BJ (cell line): ENCODE data around the gene GANAB. TPM values are rescaled to one million over a fixed set of nuclear protein-coding genes. Genes with fewer than 3 reads are reported as not detected.

Source experiments
- polyA plus RNA-seq: library from polyadenylated mRNA; depleted of rRNA; stranded (reverse); fragments of >200 nt; gene quantifications from 2 replicates; pipeline ENCODE4 v1.2.3, GENCODE V29; 2011; rRNA removed
- small RNA-seq: library from RNA; depleted of rRNA; stranded (forward); fragments of <200 nt; gene quantifications from one replicate; pipeline ENCODE3, GENCODE V24; 2012; ENCODE audit warnings: low replicate concordance, low read depth; ENCODE audit not compliant: insufficient read length

Gene GANAB
- polyA plus RNA-seq, 1 experiment, result 463 TPM

Small RNAs within 50 kb of the gene (small RNA-seq; reads per million reads assigned to genes)
- not detected for gene AP001458.1
- gene SNORA57, result not detected

Other genes with a start within 250 kb of the GANAB start
- not detected in 2 replicates for gene SCGB1A1, start 227.6 kb downstream of the GANAB start, polyA plus RNA-seq
- 145 and 185 TPM in 2 replicates for gene AHNAK, start 99.8 kb downstream of the GANAB start, polyA plus RNA-seq
- gene EEF1G, start 72.7 kb downstream of the GANAB start, polyA plus RNA-seq, result 2,358 and 2,459 TPM in 2 replicates
- 6.4 and 9.9 TPM in 2 replicates for gene TUT1, start 55.1 kb downstream of the GANAB start, polyA plus RNA-seq
- gene MTA2, start 44.7 kb downstream of the GANAB start, polyA plus RNA-seq, result 16.4 and 17.8 TPM in 2 replicates
- 18.9 and 26.5 TPM in 2 replicates for gene EML3, start 33.8 kb downstream of the GANAB start, polyA plus RNA-seq
- gene ROM1, start 33.4 kb downstream of the GANAB start, polyA plus RNA-seq, result 2.1 and 2.2 TPM in 2 replicates
- 24.5 and 42.4 TPM in 2 replicates for gene B3GAT3, start 24.6 kb downstream of the GANAB start, polyA plus RNA-seq
- 6.7 and 17.3 TPM in 2 replicates for gene INTS5, start 6.7 kb upstream of the GANAB start, polyA plus RNA-seq
- 43.0 and 45.2 TPM in 2 replicates for gene C11orf98, start 18.6 kb upstream of the GANAB start, polyA plus RNA-seq
- gene CSKMT, start 18.7 kb upstream of the GANAB start, polyA plus RNA-seq, result 5.1 and 6.6 TPM in 2 replicates
- 6.9 TPM in 2 replicates for gene UQCC3, start 25.1 kb upstream of the GANAB start, polyA plus RNA-seq
- 4.0 and 4.1 TPM in 2 replicates for gene LBHD1, start 25.7 kb upstream of the GANAB start, polyA plus RNA-seq
- gene UBXN1, start 32.5 kb upstream of the GANAB start, polyA plus RNA-seq, result 83.7 and 86.0 TPM in 2 replicates
- 2.6 and 2.9 TPM in 2 replicates for gene LRRN4CL, start 42.9 kb upstream of the GANAB start, polyA plus RNA-seq
- 70.8 and 94.1 TPM in 2 replicates for gene BSCL2, start 60.8 kb upstream of the GANAB start, polyA plus RNA-seq
- gene GNG3, start 61.1 kb upstream of the GANAB start, polyA plus RNA-seq, result not detected in 2 replicates
- gene HNRNPUL2, start 80.8 kb upstream of the GANAB start, polyA plus RNA-seq, result 10.0 and 17.3 TPM in 2 replicates
- 31.7 and 32.6 TPM in 2 replicates for gene TTC9C, start 81.9 kb upstream of the GANAB start, polyA plus RNA-seq
- gene ZBTB3, start 107.5 kb upstream of the GANAB start, polyA plus RNA-seq, result 3.5 and 3.8 TPM in 2 replicates
- gene POLR2G, start 115.0 kb upstream of the GANAB start, polyA plus RNA-seq, result 151 and 208 TPM in 2 replicates
- gene TAF6L, start 124.8 kb upstream of the GANAB start, polyA plus RNA-seq, result 9.1 and 17.0 TPM in 2 replicates
- 76.2 and 97.1 TPM in 2 replicates for gene TMEM179B, start 140.8 kb upstream of the GANAB start, polyA plus RNA-seq
- 13.6 and 15.7 TPM in 2 replicates for gene TMEM223, start 145.4 kb upstream of the GANAB start, polyA plus RNA-seq
- 37.8 and 51.0 TPM in 2 replicates for gene NXF1, start 158.8 kb upstream of the GANAB start, polyA plus RNA-seq
- gene STX5, start 185.4 kb upstream of the GANAB start, polyA plus RNA-seq, result 61.5 and 76.6 TPM in 2 replicates
- gene TEX54, start 186.2 kb upstream of the GANAB start, polyA plus RNA-seq, result not detected in 2 replicates
- gene WDR74, start 193.0 kb upstream of the GANAB start, polyA plus RNA-seq, result 24.4 and 37.9 TPM in 2 replicates
- gene SLC3A2, start 234.3 kb upstream of the GANAB start, polyA plus RNA-seq, result 394 and 535 TPM in 2 replicates